ENCODE measurements around the gene ABCC1.

GRCh38 chr16:16190546-16190945 is 241.1 kb downstream of the ABCC1 start:
- TF ChIP-seq CTCF (conservative IDR thresholded peaks at IDR 0.05; ENCODE audit: low read depth, low read length) (no peak), EZH2 (IDR thresholded peaks at IDR 0.05; ENCODE audit: borderline replicate concordance, low read depth, low read length, poor library complexity, severe bottlenecking) (no peak)
